Mucosa of gallbladder (tissue), 1 donor: ENCODE results near the gene FAM118A. TPM values are rescaled to one million over a fixed set of nuclear protein-coding genes. Genes with fewer than 3 reads are reported as not detected.
"Not testable (repeated sequence)": the region's sequence is repeated elsewhere in the genome, so short reads cannot be mapped to it uniquely, and the experiment has no call there.

Experiments used
- DNase-seq: peaks from one replicate; pipeline ENCODE4 v3.0.0-alpha.2; 2020; ENCODE audit warnings: low spot score
- total RNA-seq: library from RNA; stranded (reverse); gene quantifications from one replicate; pipeline ENCODE4 v1.2.1, GENCODE V29; 2021
- donor health status: DM: no; HTN: no; CAD: no.

The FAM118A gene
- total RNA-seq, 1 donor from 2014 or later = 76.3 TPM

- no peak for DNase-seq
These were observed 20.8 kb downstream of the FAM118A start for GRCh38 chr22:45330548-45330947.

GRCh38 chr22:45331486-45331885, 21.8 kb downstream of the FAM118A start:
- no peak for DNase-seq

- no peak for DNase-seq
These were observed 22.3 kb downstream of the FAM118A start for GRCh38 chr22:45332001-45332400.

GRCh38 chr22:45334068-45334467, 24.3 kb downstream of the FAM118A start:
- DNase-seq = no peak

- no peak for DNase-seq
These were observed 24.8 kb downstream of the FAM118A start for GRCh38 chr22:45334528-45334927.

- no peak for DNase-seq
These were observed 25.5 kb downstream of the FAM118A start for GRCh38 chr22:45335021-45335818.

GRCh38 chr22:45335854-45336522, 26.3 kb downstream of the FAM118A start:
- DNase-seq = no peak

- DNase-seq = peak; percentile 77
These were observed 27.3 kb downstream of the FAM118A start for GRCh38 chr22:45336971-45337431.

GRCh38 chr22:45337536-45337935, 27.8 kb downstream of the FAM118A start:
- DNase-seq = no peak

- no peak for DNase-seq
These were observed 29.1 kb downstream of the FAM118A start for GRCh38 chr22:45338795-45339194.

- DNase-seq = no peak
These were observed 30.6 kb downstream of the FAM118A start for GRCh38 chr22:45340323-45340722.

- no peak for DNase-seq
These were observed 31.8 kb downstream of the FAM118A start for GRCh38 chr22:45341498-45341897.

GRCh38 chr22:45343143-45343542, 33.4 kb downstream of the FAM118A start:
- DNase-seq = no peak

GRCh38 chr22:45344334-45344733, 34.6 kb downstream of the FAM118A start:
- no peak for DNase-seq

- no peak for DNase-seq
These were observed 40.2 kb downstream of the FAM118A start for GRCh38 chr22:45349916-45350315.

GRCh38 chr22:45351956-45352355, 42.2 kb downstream of the FAM118A start:
- no peak for DNase-seq

- DNase-seq = not testable (repeated sequence)
These were observed 43.0 kb downstream of the FAM118A start for GRCh38 chr22:45352757-45353156.

- DNase-seq = no peak
These were observed 44.1 kb downstream of the FAM118A start for GRCh38 chr22:45353786-45354185.

- no peak for DNase-seq
These were observed 47.8 kb downstream of the FAM118A start for GRCh38 chr22:45357490-45357889.

GRCh38 chr22:45358127-45358526, 48.4 kb downstream of the FAM118A start:
- no peak for DNase-seq

- DNase-seq = no peak
These were observed 49.9 kb downstream of the FAM118A start for GRCh38 chr22:45359627-45360026.

GRCh38 chr22:45366713-45367112, 57.0 kb downstream of the FAM118A start:
- DNase-seq = no peak

- DNase-seq = not testable (repeated sequence)
These were observed 63.9 kb downstream of the FAM118A start for GRCh38 chr22:45373592-45373991.
